Measurements from ENCODE around the gene REV3L.
"Not testable (repeated sequence)": the region's sequence is repeated elsewhere in the genome, so short reads cannot be mapped to it uniquely, and the experiment has no call there.

Gene REV3L

DNA sequence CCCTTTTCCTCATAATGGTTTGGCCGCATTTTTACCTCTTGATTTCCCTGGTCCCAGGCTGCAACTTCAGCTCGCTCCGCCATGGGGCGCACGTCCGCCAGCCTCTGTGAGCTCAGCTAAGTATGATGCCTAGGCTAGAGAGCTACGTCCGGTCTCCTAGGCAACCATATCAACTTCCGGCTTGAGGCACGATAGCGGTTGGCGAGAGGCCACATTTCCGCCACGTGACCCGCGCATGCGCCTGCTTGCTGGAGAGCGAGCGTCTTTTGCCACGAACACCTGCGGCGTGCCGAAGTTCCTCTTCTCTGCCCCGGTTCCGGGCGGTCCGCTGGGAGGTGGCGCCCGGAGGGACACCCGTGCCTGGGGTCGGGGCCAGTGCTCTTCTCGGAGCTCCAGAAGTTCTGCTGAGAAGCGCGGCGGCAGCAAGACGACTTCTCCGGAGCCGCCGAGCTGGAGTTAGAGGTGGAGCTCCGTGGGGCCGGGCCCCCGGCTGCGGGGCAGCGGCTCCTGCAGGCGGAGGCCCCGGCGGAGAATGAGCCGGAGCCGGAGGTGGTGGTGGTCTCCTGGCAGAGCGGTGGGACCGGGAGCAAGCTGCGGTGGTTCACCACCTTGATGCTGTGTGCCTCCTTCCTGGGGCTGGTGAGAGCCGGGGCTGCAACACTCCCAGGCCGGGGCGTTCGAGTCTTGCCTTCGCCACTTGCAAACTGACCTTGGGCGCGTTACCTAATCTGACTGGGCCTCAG lies 223.8 kb downstream of the REV3L start:
- TF ChIP-seq, protein P1, sequence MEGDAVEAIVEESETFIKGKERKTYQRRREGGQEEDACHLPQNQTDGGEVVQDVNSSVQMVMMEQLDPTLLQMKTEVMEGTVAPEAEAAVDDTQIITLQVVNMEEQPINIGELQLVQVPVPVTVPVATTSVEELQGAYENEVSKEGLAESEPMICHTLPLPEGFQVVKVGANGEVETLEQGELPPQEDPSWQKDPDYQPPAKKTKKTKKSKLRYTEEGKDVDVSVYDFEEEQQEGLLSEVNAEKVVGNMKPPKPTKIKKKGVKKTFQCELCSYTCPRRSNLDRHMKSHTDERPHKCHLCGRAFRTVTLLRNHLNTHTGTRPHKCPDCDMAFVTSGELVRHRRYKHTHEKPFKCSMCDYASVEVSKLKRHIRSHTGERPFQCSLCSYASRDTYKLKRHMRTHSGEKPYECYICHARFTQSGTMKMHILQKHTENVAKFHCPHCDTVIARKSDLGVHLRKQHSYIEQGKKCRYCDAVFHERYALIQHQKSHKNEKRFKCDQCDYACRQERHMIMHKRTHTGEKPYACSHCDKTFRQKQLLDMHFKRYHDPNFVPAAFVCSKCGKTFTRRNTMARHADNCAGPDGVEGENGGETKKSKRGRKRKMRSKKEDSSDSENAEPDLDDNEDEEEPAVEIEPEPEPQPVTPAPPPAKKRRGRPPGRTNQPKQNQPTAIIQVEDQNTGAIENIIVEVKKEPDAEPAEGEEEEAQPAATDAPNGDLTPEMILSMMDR (IDR thresholded peaks at IDR 0.05; ENCODE audit: poor library complexity, severe bottlenecking): peak; percentile 96
- H3K27me3 ChIP-seq (ENCODE audit: insufficient read depth, poor library complexity, severe bottlenecking): no peaks in the 10 kb centered on the region
- peaks cover 14% of the 10 kb centered on the region for H3K4me1 ChIP-seq (ENCODE audit: insufficient read depth, poor library complexity, severe bottlenecking)
- peak overlapping the region; percentile 60 for H3K4me3 ChIP-seq (ENCODE audit: severe bottlenecking)
- ATAC-seq (ENCODE audit: low read depth) (peak; percentile 90), DNase-seq (ENCODE audit: low spot score) (peak; percentile 95)
- peaks cover 14% of the 10 kb centered on the region for H3K36me3 ChIP-seq (ENCODE audit: low read depth)
- H3K27ac ChIP-seq (ENCODE audit: poor library complexity, severe bottlenecking): peak overlapping the region; percentile 53
- H3K9me3 ChIP-seq (ENCODE audit: severe bottlenecking): no peaks in the 10 kb centered on the region

DNA sequence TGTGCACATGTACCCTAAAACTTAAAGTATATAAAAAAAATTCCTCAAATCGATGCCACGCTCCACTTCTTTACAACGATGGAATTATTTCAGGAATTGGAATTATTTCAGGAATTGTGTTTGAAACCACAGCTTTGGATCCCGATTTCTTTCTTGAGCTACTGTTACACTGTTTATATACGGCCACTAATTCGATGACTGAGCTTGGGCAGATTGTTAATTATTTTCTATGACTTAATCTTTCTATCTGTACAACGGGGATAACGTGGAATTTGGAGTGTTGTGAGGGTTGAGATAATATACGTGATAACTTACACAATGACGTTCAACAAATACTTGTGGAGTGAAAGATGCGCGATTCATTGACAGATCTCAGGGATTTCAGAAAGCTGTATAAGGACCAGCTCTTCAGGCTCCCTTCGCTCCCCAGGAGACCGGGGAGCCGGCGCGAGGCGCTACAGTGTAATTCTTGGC lies 224.4 kb downstream of the REV3L start:
- H3K4me3 ChIP-seq (ENCODE audit: severe bottlenecking): peak overlapping the region; percentile 60

DNA sequence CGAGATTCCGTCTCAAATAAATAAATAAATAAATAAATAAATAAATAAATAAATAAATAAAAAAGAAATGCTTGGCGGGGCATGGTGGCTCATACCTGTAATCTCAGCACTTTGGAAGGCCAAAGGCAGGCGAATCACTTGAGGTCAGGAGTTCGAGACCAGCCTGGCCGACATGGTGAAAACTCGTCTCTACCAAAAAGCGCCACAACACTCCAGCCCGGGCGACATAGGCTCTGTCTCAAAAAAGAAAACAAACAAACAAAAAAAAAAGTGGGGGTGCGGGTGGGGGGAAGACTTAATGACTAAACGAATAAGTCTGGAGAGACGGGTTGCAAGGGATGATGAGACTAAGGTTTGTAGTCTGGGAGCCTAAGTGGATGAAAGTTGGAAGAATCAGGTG lies 225.0 kb downstream of the REV3L start:
- Histone ChIP-seq H3K9me3 (ENCODE audit: severe bottlenecking) (no peaks in the 10 kb centered on the region), H3K27ac (ENCODE audit: poor library complexity, severe bottlenecking) (no peak overlapping the region), H3K36me3 (ENCODE audit: low read depth) (peaks cover 1% of the 10 kb centered on the region; the same call in 1 of the 2 replicates), H3K4me3 (ENCODE audit: severe bottlenecking) (no peak overlapping the region), H3K27me3 (ENCODE audit: insufficient read depth, poor library complexity, severe bottlenecking) (no peaks in the 10 kb centered on the region), H3K4me1 (ENCODE audit: insufficient read depth, poor library complexity, severe bottlenecking) (peaks cover 5% of the 10 kb centered on the region)
- no peak for ATAC-seq (ENCODE audit: low read depth)
- TF ChIP-seq, protein P1 (IDR thresholded peaks at IDR 0.05; ENCODE audit: poor library complexity, severe bottlenecking): no peak
- DNase-seq (ENCODE audit: low spot score): no peak

More for the DNA sequence above, 224.4 kb downstream of the REV3L start:
- H3K27me3 ChIP-seq (ENCODE audit: insufficient read depth, poor library complexity, severe bottlenecking): no peaks in the 10 kb centered on the region
- H3K27ac ChIP-seq (ENCODE audit: poor library complexity, severe bottlenecking): no peak overlapping the region
- DNase-seq (ENCODE audit: low spot score) (no peak), ATAC-seq (ENCODE audit: low read depth) (no peak)
- peaks cover 8% of the 10 kb centered on the region for H3K36me3 ChIP-seq (ENCODE audit: low read depth)
- H3K9me3 ChIP-seq (ENCODE audit: severe bottlenecking): no peaks in the 10 kb centered on the region
- peaks cover 8% of the 10 kb centered on the region for H3K4me1 ChIP-seq (ENCODE audit: insufficient read depth, poor library complexity, severe bottlenecking)
- TF ChIP-seq, protein P1 (IDR thresholded peaks at IDR 0.05; ENCODE audit: poor library complexity, severe bottlenecking): no peak

DNA sequence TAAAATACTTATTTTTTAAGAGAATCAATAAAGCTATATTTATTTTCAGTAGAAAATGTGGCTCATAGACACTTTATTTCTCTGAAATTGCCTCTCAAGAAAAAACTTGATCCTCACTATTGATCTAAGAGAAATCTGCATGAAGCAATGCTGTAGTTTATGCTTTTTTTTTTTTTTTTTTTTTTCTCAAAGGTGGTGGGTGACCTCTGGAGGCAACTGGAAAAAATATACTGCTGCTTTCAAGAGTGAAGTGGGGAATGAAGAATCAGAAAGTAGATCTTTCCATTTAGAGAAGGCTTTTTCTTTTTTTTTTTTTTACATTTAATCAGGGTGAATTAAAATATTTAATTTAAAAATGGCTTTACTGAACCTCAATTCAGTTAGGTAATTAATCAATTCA lies 226.4 kb downstream of the REV3L start:
- DNase-seq (ENCODE audit: low spot score): no peak
- no peaks in the 10 kb centered on the region for H3K36me3 ChIP-seq (ENCODE audit: low read depth)

DNA sequence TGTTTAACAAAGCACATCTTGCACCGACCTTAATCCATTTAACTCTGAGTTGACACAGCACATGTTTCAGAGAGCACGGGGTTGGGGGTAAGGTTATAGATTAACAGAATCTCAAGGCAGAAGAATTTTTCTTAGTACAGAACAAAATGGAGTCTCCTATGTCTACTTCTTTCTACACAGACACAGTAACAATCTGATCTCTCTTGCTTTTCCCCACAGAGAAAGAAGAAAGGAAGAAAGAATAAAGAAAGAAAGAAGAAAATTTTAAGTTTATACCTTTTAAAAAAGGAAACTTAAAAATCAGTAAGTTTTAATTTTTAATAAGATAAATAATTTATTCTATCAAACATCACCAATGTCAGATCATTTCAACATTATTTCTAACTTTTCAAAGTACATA lies 227.2 kb downstream of the REV3L start:
- not testable (repeated sequence) for H3K27ac ChIP-seq (ENCODE audit: poor library complexity, severe bottlenecking); H3K36me3 ChIP-seq (ENCODE audit: low read depth); H3K4me3 ChIP-seq (ENCODE audit: severe bottlenecking); H3K4me1 ChIP-seq (ENCODE audit: insufficient read depth, poor library complexity, severe bottlenecking); DNase-seq (ENCODE audit: low spot score); H3K9me3 ChIP-seq (ENCODE audit: severe bottlenecking); H3K27me3 ChIP-seq (ENCODE audit: insufficient read depth, poor library complexity, severe bottlenecking); ATAC-seq (ENCODE audit: low read depth)

More for the DNA sequence above, 226.4 kb downstream of the REV3L start:
- Histone ChIP-seq H3K9me3 (ENCODE audit: severe bottlenecking) (no peaks in the 10 kb centered on the region), H3K4me3 (ENCODE audit: severe bottlenecking) (no peak overlapping the region), H3K27me3 (ENCODE audit: insufficient read depth, poor library complexity, severe bottlenecking) (no peaks in the 10 kb centered on the region), H3K4me1 (ENCODE audit: insufficient read depth, poor library complexity, severe bottlenecking) (peaks cover 5% of the 10 kb centered on the region), H3K27ac (ENCODE audit: poor library complexity, severe bottlenecking) (no peak overlapping the region)
- TF ChIP-seq, protein P1 (IDR thresholded peaks at IDR 0.05; ENCODE audit: poor library complexity, severe bottlenecking): peak; percentile 71
- no peak for ATAC-seq (ENCODE audit: low read depth)

Measured in RWPE2 (cell line).